Spleen (tissue), 11 donors: Measurements from ENCODE around the gene ARNT2. TPM values are rescaled to one million over a fixed set of nuclear protein-coding genes. Genes with fewer than 3 reads are reported as not detected.

Experiments used
- DNase-seq: peaks from one replicate; pipeline ENCODE4 v3.0.0-alpha.2; 2020
- H3K27ac ChIP-seq, 8 donors: fragments of 200-600 bp; sonication (generic) in 7 of 8; 1 replicate in 4 of 8; 2 replicates in 4 of 8; pipeline versions ENCODE4 v1.5.0 to v1.8.0; 2016 to 2021; ENCODE audit warnings: inconsistent platforms in 4 of 8, mild to moderate bottlenecking in 4 of 8, moderate library complexity in 1 of 8
- H3K27me3 ChIP-seq, 7 donors: fragments of 200-600 bp; sonication (generic) in 6 of 7; replicated peaks in 1 of 7; 1 replicate in 4 of 7; 2 replicates in 3 of 7; pipeline versions ENCODE4 v1.5.0 to v1.8.0; 2016 to 2021; ENCODE audit warnings: inconsistent platforms in 3 of 7, mild to moderate bottlenecking in 1 of 7
- H3K36me3 ChIP-seq, 6 donors: fragments of 200-600 bp; sonication (generic) in 5 of 6; 1 replicate in 4 of 6; 2 replicates in 2 of 6; pipeline versions ENCODE4 v1.5.0 to v1.8.0; 2016 to 2021; ENCODE audit warnings: inconsistent platforms in 2 of 6
- H3K4me1 ChIP-seq, 6 donors: fragments of 200-600 bp; sonication (generic) in 5 of 6; 1 replicate in 3 of 6; 2 replicates in 3 of 6; pipeline versions ENCODE4 v1.5.0 to v1.8.0; 2016 to 2021; ENCODE audit warnings: inconsistent platforms in 3 of 6
- H3K4me3 ChIP-seq, 8 donors: fragments of 200-600 bp; sonication (generic) in 7 of 8; 1 replicate in 4 of 8; 2 replicates in 4 of 8; pipeline versions ENCODE4 v1.5.0 to v1.8.0; 2016 to 2021; ENCODE audit warnings: inconsistent platforms in 4 of 8, mild to moderate bottlenecking in 4 of 8, moderate library complexity in 2 of 8
- H3K9me3 ChIP-seq, 8 donors: fragments of 200-600 bp; sonication (generic) in 7 of 8; 1 replicate in 4 of 8; 2 replicates in 4 of 8; pipeline versions ENCODE4 v1.5.0 to v1.8.0; 2016 to 2021; ENCODE audit warnings: inconsistent platforms in 4 of 8
- CTCF ChIP-seq, 11 experiments: fragments of 200-600 bp in 7 of 11; fragments of 450-650 bp in 4 of 11; sonication (generic) in 4 of 11; IDR thresholded peaks in 8 of 11; conservative IDR thresholded peaks in 3 of 11; 1 replicate in 7 of 11; 2 replicates in 4 of 11; pipeline versions ENCODE4 v1.4.0 to v1.8.0; 2016 to 2021; ENCODE audit warnings: antibody characterized with exemption in 11 of 11, inconsistent platforms in 4 of 11, mild to moderate bottlenecking in 1 of 11
- POLR2A ChIP-seq, 3 donors: fragments of 450-650 bp; IDR thresholded peaks; one replicate each; pipeline ENCODE4 v1.5.1; 2017; ENCODE audit warnings: antibody characterized with exemption in 3 of 3, mild to moderate bottlenecking in 1 of 3
- POLR2AphosphoS5 ChIP-seq, 3 donors: sonication (generic); formaldehyde crosslinking; IDR thresholded peaks; one replicate each; pipeline ENCODE4 v1.5.1; 2017; ENCODE audit warnings: antibody characterized with exemption in 3 of 3
- WGBS, 5 donors: extraction: QIAGEN DNeasy Blood & Tissue Kit in 3 of 5; methylation state at CpG; one replicate each; pipeline versions ENCODE4 v1.1.5 to v1.1.7; 2013 to 2018; 5-methylcytosine and 5-hydroxymethylcytosine counted together
- intact Hi-C: fragments of 100-400 bp; cut with DNase I; formaldehyde crosslinking; loops from one replicate; pipeline ENCODE4 v1.15.0; 2023; ENCODE audit warnings: low total_unique reads
- polyA plus RNA-seq, 3 donors: library from polyadenylated mRNA; stranded (reverse); fragments of 200-250 nt; gene quantifications; one replicate each; pipeline ENCODE4 v1.2.1, GENCODE V29; 2013
- total RNA-seq, 7 donors: library from RNA; depleted of rRNA in 3 of 7; stranded (reverse); fragments of >200 nt in 3 of 7; fragmentation: NEBNext Ultra II Directional in 4 of 7; extraction: Animal tissue kit (Norgen Biotek cat#: 25700) in 4 of 7; gene quantifications; one replicate each; pipeline versions ENCODE4 v1.1.0 to v1.2.1, GENCODE V29; 2016 to 2021
- donor health status: healthy with polysubstance abuse.
- donor health status: DM: no; HTN: no; CAD: no; lungs with moderate emphysema.
- donor health status: DM: no; HTN: no; CAD: no.
- donor health status: Bipolar disorder and iron deficiency.
- donor health status: healthy.
- donor health status: DM: no; HTN: no; CAD: no.
- donor health status: DM: yes; HTN: yes; CAD: no.

ARNT2 gene
- total and polyA plus RNA-seq, 10 donors = 1.9 to 12.3 (median 9.1) TPM

DNA sequence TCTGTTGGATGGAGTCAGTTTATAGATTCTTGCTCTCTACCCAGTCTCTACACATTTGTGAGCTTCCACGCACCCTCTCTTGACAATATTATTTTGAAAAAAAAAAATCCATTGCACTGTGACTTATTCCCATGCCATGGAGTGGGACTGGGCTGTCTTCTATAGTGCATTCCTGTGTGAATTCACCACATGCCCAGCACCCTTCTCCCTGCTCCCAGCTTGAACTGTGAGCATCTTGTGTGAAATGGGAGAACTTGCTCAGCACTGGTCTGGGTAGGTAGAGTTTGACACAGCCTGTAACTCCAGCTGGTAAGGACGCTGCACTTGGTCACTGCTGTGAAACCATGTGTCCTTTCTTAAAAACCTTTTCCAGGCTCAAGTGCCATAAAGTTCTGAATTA is 91.9 kb downstream of the ARNT2 start:
- H3K27ac ChIP-seq = no peak overlapping the region
- TF ChIP-seq POLR2A (IDR thresholded peaks at IDR 0.05) = no peak
- TF ChIP-seq CTCF (IDR thresholded peaks at IDR 0.05 in 8 of 11, conservative IDR thresholded peaks at IDR 0.05 in 3 of 11) = no peak
- TF ChIP-seq POLR2AphosphoS5 (IDR thresholded peaks at IDR 0.05) = no peak
- no peak for DNase-seq
- no peaks in the 10 kb centered on the region for H3K36me3 ChIP-seq
- 79 to 100% (median 89%) methylated on average over 2 of the region's 2 CpGs for WGBS, 5 donors
- intact Hi-C loops = no loop called here
- H3K4me3 ChIP-seq = no peak overlapping the region
- H3K9me3 ChIP-seq = no peaks in the 10 kb centered on the region
- no peaks in the 10 kb centered on the region for H3K27me3 ChIP-seq
- no peaks in the 10 kb centered on the region for H3K4me1 ChIP-seq

GRCh38 chr15:80497221-80497620 is 93.0 kb downstream of the ARNT2 start:
- Histone ChIP-seq H3K36me3 (no peaks in the 10 kb centered on the region), H3K27me3 (no peaks in the 10 kb centered on the region), H3K27ac (no peak overlapping the region), H3K9me3 (no peaks in the 10 kb centered on the region), H3K4me3 (no peak overlapping the region), H3K4me1 (no peaks in the 10 kb centered on the region)
- DNase-seq = no peak
- TF ChIP-seq POLR2AphosphoS5 (IDR thresholded peaks at IDR 0.05) = no peak
- TF ChIP-seq CTCF (IDR thresholded peaks at IDR 0.05 in 8 of 11, conservative IDR thresholded peaks at IDR 0.05 in 3 of 11) = no peak
- no peak for TF ChIP-seq POLR2A (IDR thresholded peaks at IDR 0.05)
- WGBS, 5 donors = 86 to 100% (median 91%) methylated on average over 1 of the region's 1 CpG
- intact Hi-C loops = no loop called here

DNA sequence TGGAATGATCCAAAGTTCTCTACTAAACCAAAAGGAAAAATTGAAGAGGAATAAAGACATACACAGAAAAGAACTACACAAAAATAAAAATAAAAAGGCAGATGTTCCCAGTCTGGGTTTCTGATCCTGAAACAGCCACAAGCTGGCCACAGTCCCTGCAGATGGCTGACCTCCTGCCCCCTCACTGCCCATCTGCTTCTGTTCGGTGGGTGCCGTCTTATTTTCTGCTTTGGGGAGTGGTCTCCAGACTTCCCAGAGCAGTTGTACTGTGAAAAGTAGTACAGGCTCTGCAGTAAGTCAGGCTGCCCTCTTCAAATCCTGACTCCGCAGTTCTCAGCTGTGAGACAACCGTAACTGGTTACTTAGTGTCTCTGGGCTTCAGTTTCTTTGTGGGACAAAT is 94.5 kb downstream of the ARNT2 start:
- Histone ChIP-seq H3K4me3 (no peak overlapping the region), H3K36me3 (no peaks in the 10 kb centered on the region), H3K27ac (no peak overlapping the region), H3K9me3 (no peaks in the 10 kb centered on the region), H3K4me1 (no peaks in the 10 kb centered on the region), H3K27me3 (no peaks in the 10 kb centered on the region)
- 68 to 96% (median 87%) methylated on average over 4 of the region's 4 CpGs for WGBS, 5 donors
- intact Hi-C loops = no loop called here
- DNase-seq = no peak
- TF ChIP-seq POLR2AphosphoS5 (IDR thresholded peaks at IDR 0.05) = no peak
- TF ChIP-seq POLR2A (IDR thresholded peaks at IDR 0.05) = no peak
- no peak for TF ChIP-seq CTCF (IDR thresholded peaks at IDR 0.05 in 8 of 11, conservative IDR thresholded peaks at IDR 0.05 in 3 of 11)

DNA sequence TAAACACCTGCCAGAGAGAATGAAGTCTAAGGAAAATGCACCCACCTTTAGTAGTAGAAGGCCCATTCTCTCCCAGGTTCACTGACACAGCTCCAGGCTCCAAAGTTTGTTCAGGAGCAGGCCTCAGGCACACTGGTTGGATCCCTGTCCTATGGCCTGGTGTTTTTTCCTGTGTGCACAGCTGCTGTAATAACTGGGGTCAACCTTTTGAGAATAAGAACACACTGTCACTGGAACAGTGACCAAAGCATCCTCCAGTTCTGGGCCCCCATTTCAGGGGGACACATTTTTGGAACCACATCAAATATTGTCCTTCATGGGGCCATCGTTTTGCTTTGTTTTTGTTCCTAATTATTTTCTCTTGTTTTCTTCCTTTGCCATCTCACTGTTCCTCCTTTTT is 95.8 kb downstream of the ARNT2 start:
- H3K27me3 ChIP-seq = no peaks in the 10 kb centered on the region
- no peaks in the 10 kb centered on the region for H3K4me1 ChIP-seq
- DNase-seq = no peak
- intact Hi-C loops = no loop called here
- TF ChIP-seq CTCF (IDR thresholded peaks at IDR 0.05 in 8 of 11, conservative IDR thresholded peaks at IDR 0.05 in 3 of 11) (no peak), POLR2A (IDR thresholded peaks at IDR 0.05) (no peak), POLR2AphosphoS5 (IDR thresholded peaks at IDR 0.05) (no peak)
- H3K4me3 ChIP-seq = no peak overlapping the region
- 57 to 78% (median 62%) methylated on average over 1 of the region's 1 CpG for WGBS, 5 donors
- no peak overlapping the region for H3K27ac ChIP-seq
- H3K9me3 ChIP-seq = peaks cover 0 to 6% (median 3%) of the 10 kb centered on the region in 8 donors
- no peaks in the 10 kb centered on the region for H3K36me3 ChIP-seq
